VCaP (cell line): Measurements from ENCODE around the gene CAMKK2.
A peak's percentile ranks its signal among the peaks of the same experiment; 100 is the strongest.

Experiments
- H3K27ac ChIP-seq: fragments of 450-650 bp; 2 replicates; pipeline ENCODE4 v1.5.1; 2017
- CTCF ChIP-seq: fragments of 450-650 bp; conservative IDR thresholded peaks from 2 replicates; pipeline ENCODE4 v1.5.1; 2017; ENCODE audit warnings: mild to moderate bottlenecking, moderate library complexity

Gene CAMKK2

GRCh38 chr12:121239351-121240061 is 57.0 kb downstream of the CAMKK2 start:
- peak overlapping the region; percentile 82 for H3K27ac ChIP-seq

GRCh38 chr12:121238604-121239350 is 57.7 kb downstream of the CAMKK2 start:
- TF ChIP-seq CTCF: no peak
- peak overlapping the region; percentile 82 for H3K27ac ChIP-seq

More at GRCh38 chr12:121239351-121240061, 57.0 kb downstream of the CAMKK2 start:
- no peak for TF ChIP-seq CTCF

- H3K27ac ChIP-seq: peak overlapping the region; percentile 82
- no peak for TF ChIP-seq CTCF
Observed at GRCh38 chr12:121238086-121238485, 58.4 kb downstream of the CAMKK2 start.

GRCh38 chr12:121237415-121237814 is 59.1 kb downstream of the CAMKK2 start:
- TF ChIP-seq CTCF: no peak
- peak overlapping the region; percentile 82 for H3K27ac ChIP-seq

- no peak for TF ChIP-seq CTCF
- peak overlapping the region; percentile 82 for H3K27ac ChIP-seq
Observed at GRCh38 chr12:121236776-121237175, 59.7 kb downstream of the CAMKK2 start.

- no peak for TF ChIP-seq CTCF
- peak overlapping the region; percentile 82; the same call in 1 of the 2 replicates for H3K27ac ChIP-seq
Observed at GRCh38 chr12:121233628-121234020, 62.9 kb downstream of the CAMKK2 start.

- TF ChIP-seq CTCF: no peak
- peak overlapping the region; percentile 82; the same call in 1 of the 2 replicates for H3K27ac ChIP-seq
Observed at GRCh38 chr12:121232977-121233627, 63.4 kb downstream of the CAMKK2 start.
